Mesenchymal stem cell (in vitro differentiated cells and primary cell): Measurements from ENCODE around the gene RHOBTB1.
A peak's percentile ranks its signal among the peaks of the same experiment; 100 is the strongest.

ENCODE experiments used
- DNase-seq: peaks from one replicate; pipeline ENCODE4 v3.0.0-alpha.2; 2013
- H2AFZ ChIP-seq: one replicate; pipeline ENCODE4 v1.6.1; 2013; ENCODE audit warnings: low read depth, mild to moderate bottlenecking, control low read depth, inconsistent platforms, low read length, moderate library complexity
- H2AK5ac ChIP-seq: 2 replicates; pipeline ENCODE4 v1.6.1; 2013; ENCODE audit warnings: low read length, moderate library complexity, mild to moderate bottlenecking, inconsistent platforms; ENCODE audit not compliant: severe bottlenecking
- H2BK120ac ChIP-seq: one replicate; pipeline ENCODE4 v1.6.1; 2013; ENCODE audit warnings: low read depth, mild to moderate bottlenecking, inconsistent platforms, low read length, moderate library complexity
- H2BK12ac ChIP-seq, 2 experiments: one replicate each; pipeline ENCODE4 v1.6.1; 2013; ENCODE audit warnings: inconsistent platforms in 2 of 2, low read length in 2 of 2, mild to moderate bottlenecking in 2 of 2, moderate library complexity in 2 of 2, control low read depth in 1 of 2
- H2BK15ac ChIP-seq: one replicate; pipeline ENCODE4 v1.6.1; 2013; ENCODE audit warnings: mild to moderate bottlenecking, low read depth, inconsistent platforms; ENCODE audit not compliant: poor library complexity, severe bottlenecking
- H2BK5ac ChIP-seq: 2 replicates; pipeline ENCODE4 v1.6.1; 2013; ENCODE audit warnings: low read depth, mild to moderate bottlenecking, low read length, control low read depth, inconsistent platforms; ENCODE audit not compliant: poor library complexity, severe bottlenecking
- H3K14ac ChIP-seq, 2 experiments: one replicate each; pipeline ENCODE4 v1.6.1; 2013; ENCODE audit warnings: inconsistent platforms in 2 of 2, low read length in 2 of 2, control low read depth in 1 of 2, mild to moderate bottlenecking in 1 of 2, moderate library complexity in 1 of 2
- H3K18ac ChIP-seq, 2 experiments: one replicate each; pipeline ENCODE4 v1.6.1; 2013; ENCODE audit warnings: inconsistent platforms in 2 of 2, low read length in 2 of 2, control low read depth in 1 of 2, low read depth in 1 of 2, mild to moderate bottlenecking in 1 of 2
- H3K23ac ChIP-seq, 2 experiments: one replicate each; pipeline ENCODE4 v1.6.1; 2013; ENCODE audit warnings: inconsistent platforms in 2 of 2, low read length in 2 of 2, mild to moderate bottlenecking in 2 of 2, moderate library complexity in 2 of 2, control low read depth in 1 of 2
- H3K27ac ChIP-seq: 2 replicates; pipeline ENCODE4 v1.5.1; 2013; ENCODE audit warnings: mild to moderate bottlenecking, moderate library complexity, low read length, control low read depth, inconsistent platforms; ENCODE audit not compliant: poor library complexity, severe bottlenecking
- H3K27me3 ChIP-seq, 2 experiments: 2 replicates each; pipeline versions ENCODE4 v1.6.1 to v1.7.0; 2013; ENCODE audit warnings: low read length in 2 of 2, mild to moderate bottlenecking in 2 of 2, moderate library complexity in 2 of 2, control low read depth in 1 of 2, inconsistent platforms in 1 of 2; ENCODE audit not compliant: control insufficient read depth in 1 of 2, insufficient read depth in 1 of 2
- H3K36me3 ChIP-seq, 2 experiments: 2 replicates each; pipeline versions ENCODE4 v1.6.1 to v1.7.0; 2013; ENCODE audit warnings: low read length in 2 of 2, control low read depth in 1 of 2, inconsistent platforms in 1 of 2, low read depth in 1 of 2, mild to moderate bottlenecking in 1 of 2; ENCODE audit not compliant: insufficient read depth in 2 of 2, control insufficient read depth in 1 of 2
- H3K4ac ChIP-seq, 2 experiments: one replicate each; pipeline ENCODE4 v1.6.1; 2013; ENCODE audit warnings: inconsistent platforms in 2 of 2, low read length in 2 of 2, mild to moderate bottlenecking in 2 of 2, moderate library complexity in 2 of 2, control low read depth in 1 of 2, low read depth in 1 of 2
- H3K4me1 ChIP-seq: 2 replicates; pipeline ENCODE4 v1.6.1; 2013; ENCODE audit warnings: low read depth, low read length, control low read depth; ENCODE audit not compliant: control insufficient read depth, insufficient read depth
- H3K4me2 ChIP-seq: 2 replicates; pipeline ENCODE4 v1.6.1; 2013; ENCODE audit warnings: low read length, mild to moderate bottlenecking, inconsistent platforms; ENCODE audit not compliant: poor library complexity, severe bottlenecking
- H3K4me3 ChIP-seq, 2 experiments: 2 replicates each; pipeline versions ENCODE4 v1.5.1 to v1.7.0; 2013; ENCODE audit warnings: low read length in 2 of 2, mild to moderate bottlenecking in 2 of 2, control low read depth in 1 of 2, low read depth in 1 of 2; ENCODE audit not compliant: insufficient read depth in 1 of 2
- H3K79me1 ChIP-seq: replicated peaks from 2 replicates; pipeline ENCODE4 v1.6.1; 2013; ENCODE audit warnings: mild to moderate bottlenecking, control low read depth, low read length, inconsistent platforms; ENCODE audit not compliant: poor library complexity, severe bottlenecking
- H3K9ac ChIP-seq: 2 replicates; pipeline ENCODE4 v1.7.0; 2013; ENCODE audit warnings: mild to moderate bottlenecking, low read length, moderate library complexity
- H3K9me3 ChIP-seq: 2 replicates; pipeline ENCODE4 v1.7.0; 2013; ENCODE audit warnings: mild to moderate bottlenecking, low read length; ENCODE audit not compliant: control insufficient read depth
- H4K8ac ChIP-seq: one replicate; pipeline ENCODE4 v1.6.1; 2013; ENCODE audit warnings: inconsistent platforms, mild to moderate bottlenecking, low read length, moderate library complexity
- H4K91ac ChIP-seq: one replicate; pipeline ENCODE4 v1.6.1; 2013; ENCODE audit warnings: mild to moderate bottlenecking, low read length, inconsistent platforms
- WGBS: methylation state at CpG from one replicate; pipeline ENCODE4 v1.1.7; 2013; ENCODE audit warnings: mixed read lengths; 5-methylcytosine and 5-hydroxymethylcytosine counted together

RHOBTB1 gene

DNA sequence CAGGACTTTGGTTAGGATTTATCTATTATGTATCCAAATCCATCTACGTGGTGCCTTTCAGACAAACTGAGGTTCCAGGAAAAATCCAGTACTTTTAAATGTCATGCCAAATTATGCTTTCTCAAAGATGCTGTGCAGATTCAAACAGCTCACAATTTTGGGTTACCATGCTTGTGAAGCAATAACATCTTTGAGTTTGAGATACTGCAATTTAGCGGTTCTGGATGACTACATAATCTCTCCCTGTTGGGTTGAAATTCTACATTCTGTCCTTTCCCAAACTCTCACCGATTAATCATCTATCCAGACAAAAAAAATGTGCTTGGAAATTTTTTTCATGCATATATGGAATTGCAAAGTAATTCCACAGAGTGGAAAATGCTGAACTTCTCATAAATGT, 3.5 kb downstream of the RHOBTB1 start:
- no peak overlapping the region for H3K18ac ChIP-seq
- H3K14ac ChIP-seq: no peak overlapping the region
- H3K23ac ChIP-seq: no peak overlapping the region
- H2BK15ac ChIP-seq: no peak overlapping the region
- no peak overlapping the region for H4K91ac ChIP-seq
- no peak overlapping the region for H2AFZ ChIP-seq
- no peak overlapping the region for H2BK120ac ChIP-seq
- DNase-seq: no peak
- H3K4me3 ChIP-seq: no peak overlapping the region
- H3K4ac ChIP-seq: no peak overlapping the region
- no peaks in the 10 kb centered on the region for H3K9me3 ChIP-seq
- 89% methylated on average over 2 of the region's 3 CpGs for WGBS
- peaks cover 2% of the 10 kb centered on the region for H3K79me1 ChIP-seq
- no peak overlapping the region for H2BK12ac ChIP-seq
- no peak overlapping the region for H3K4me2 ChIP-seq
- no peak overlapping the region for H2AK5ac ChIP-seq
- no peak overlapping the region for H3K9ac ChIP-seq
- H3K4me1 ChIP-seq: peaks cover 5% of the 10 kb centered on the region
- H3K27ac ChIP-seq: peak overlapping the region; percentile 39
- no peaks in the 10 kb centered on the region for H3K36me3 ChIP-seq
- H3K27me3 ChIP-seq: no peaks in the 10 kb centered on the region
- H2BK5ac ChIP-seq: no peak overlapping the region
- no peak overlapping the region for H4K8ac ChIP-seq

DNA sequence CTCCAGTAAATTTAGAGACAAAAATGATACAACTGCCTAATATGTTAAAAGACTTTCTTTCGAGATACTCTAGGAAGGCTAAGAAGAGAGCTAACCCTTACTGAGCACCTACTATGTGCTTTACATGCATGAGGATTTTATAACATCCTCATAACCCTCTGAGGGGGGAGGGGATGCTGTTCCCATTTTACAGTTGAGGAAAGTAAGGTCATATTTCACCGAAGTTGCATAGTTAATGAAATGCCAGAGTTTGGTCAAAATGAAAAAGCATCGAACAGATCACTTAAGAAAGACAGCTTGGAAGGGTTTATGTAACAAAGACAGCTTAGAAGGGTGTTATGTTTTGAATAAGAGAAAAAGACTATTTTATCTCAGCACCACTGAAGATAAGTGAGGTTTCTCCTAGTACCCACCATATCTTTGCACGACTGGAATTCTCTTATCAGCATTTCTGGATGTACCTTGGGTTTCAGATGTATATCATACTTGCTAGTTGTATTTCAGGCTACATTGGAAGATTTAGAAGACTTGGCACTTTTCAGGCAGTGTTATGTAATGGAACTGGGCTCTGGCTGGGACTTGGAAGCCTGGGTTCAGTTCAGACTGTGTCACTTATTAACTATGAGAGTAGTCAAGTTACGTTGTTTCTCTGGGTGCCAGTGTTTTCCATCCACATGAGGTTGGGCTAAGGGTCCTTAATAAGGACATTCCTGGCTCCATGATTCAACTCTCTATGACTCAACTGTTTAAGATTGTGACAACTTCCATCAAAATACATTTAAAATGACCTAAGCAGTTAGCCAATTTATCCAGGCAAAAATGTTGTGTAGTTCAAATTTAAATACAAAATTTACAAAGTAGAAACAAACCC, 6.0 kb downstream of the RHOBTB1 start:
- Histone ChIP-seq H3K9me3 (no peaks in the 10 kb centered on the region), H3K4me2 (no peak overlapping the region), H2BK5ac (no peak overlapping the region), H3K9ac (no peak overlapping the region), H3K4me3 (no peak overlapping the region), H3K18ac (no peak overlapping the region), H4K8ac (no peak overlapping the region), H3K23ac (no peak overlapping the region), H2AFZ (no peak overlapping the region), H3K4me1 (no peaks in the 10 kb centered on the region), H2AK5ac (no peak overlapping the region), H3K79me1 (peaks cover 9% of the 10 kb centered on the region), H2BK15ac (no peak overlapping the region), H3K4ac (no peak overlapping the region), H3K36me3 (no peaks in the 10 kb centered on the region), H3K27ac (peak overlapping the region; percentile 3), H4K91ac (no peak overlapping the region), H2BK12ac (no peak overlapping the region), H3K14ac (no peak overlapping the region), H2BK120ac (no peak overlapping the region), H3K27me3 (no peaks in the 10 kb centered on the region)
- DNase-seq: peak; percentile 69
- WGBS: 81% methylated on average over 4 of the region's 5 CpGs

DNA sequence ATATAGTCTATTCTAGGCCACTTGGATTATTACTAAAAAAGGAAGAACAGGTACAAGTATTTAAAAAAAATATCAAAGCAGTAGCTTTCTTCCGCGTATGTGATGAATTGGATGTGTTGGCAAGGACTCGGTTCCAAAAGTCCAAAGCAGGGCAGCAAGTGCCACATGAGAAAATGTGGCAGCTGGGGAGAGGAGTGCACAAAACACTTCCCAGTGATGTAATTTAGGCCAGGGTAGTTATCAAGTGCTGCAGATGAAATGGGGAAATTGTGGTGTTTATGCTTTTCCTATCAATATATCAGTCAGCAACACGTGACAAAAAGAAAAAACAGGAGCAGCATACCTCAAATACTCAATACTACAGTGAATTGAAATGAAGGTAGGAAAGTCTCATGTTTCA, 7.0 kb downstream of the RHOBTB1 start:
- peaks cover 11% of the 10 kb centered on the region for H3K79me1 ChIP-seq
- H3K23ac ChIP-seq: no peak overlapping the region
- no peak overlapping the region for H2AFZ ChIP-seq
- no peak overlapping the region for H3K18ac ChIP-seq
- H3K36me3 ChIP-seq: no peaks in the 10 kb centered on the region
- H3K9me3 ChIP-seq: no peaks in the 10 kb centered on the region
- WGBS: 96% methylated on average over 3 of the region's 4 CpGs
- no peak overlapping the region for H2BK12ac ChIP-seq
- H4K8ac ChIP-seq: no peak overlapping the region
- no peak overlapping the region for H4K91ac ChIP-seq
- no peaks in the 10 kb centered on the region for H3K4me1 ChIP-seq
- no peak overlapping the region for H3K27ac ChIP-seq
- H3K14ac ChIP-seq: no peak overlapping the region
- no peak overlapping the region for H3K4me2 ChIP-seq
- H2BK5ac ChIP-seq: no peak overlapping the region
- no peak overlapping the region for H2BK120ac ChIP-seq
- H3K9ac ChIP-seq: no peak overlapping the region
- H2AK5ac ChIP-seq: no peak overlapping the region
- H3K27me3 ChIP-seq: no peaks in the 10 kb centered on the region
- H2BK15ac ChIP-seq: no peak overlapping the region
- H3K4me3 ChIP-seq: no peak overlapping the region
- DNase-seq: no peak
- H3K4ac ChIP-seq: no peak overlapping the region

DNA sequence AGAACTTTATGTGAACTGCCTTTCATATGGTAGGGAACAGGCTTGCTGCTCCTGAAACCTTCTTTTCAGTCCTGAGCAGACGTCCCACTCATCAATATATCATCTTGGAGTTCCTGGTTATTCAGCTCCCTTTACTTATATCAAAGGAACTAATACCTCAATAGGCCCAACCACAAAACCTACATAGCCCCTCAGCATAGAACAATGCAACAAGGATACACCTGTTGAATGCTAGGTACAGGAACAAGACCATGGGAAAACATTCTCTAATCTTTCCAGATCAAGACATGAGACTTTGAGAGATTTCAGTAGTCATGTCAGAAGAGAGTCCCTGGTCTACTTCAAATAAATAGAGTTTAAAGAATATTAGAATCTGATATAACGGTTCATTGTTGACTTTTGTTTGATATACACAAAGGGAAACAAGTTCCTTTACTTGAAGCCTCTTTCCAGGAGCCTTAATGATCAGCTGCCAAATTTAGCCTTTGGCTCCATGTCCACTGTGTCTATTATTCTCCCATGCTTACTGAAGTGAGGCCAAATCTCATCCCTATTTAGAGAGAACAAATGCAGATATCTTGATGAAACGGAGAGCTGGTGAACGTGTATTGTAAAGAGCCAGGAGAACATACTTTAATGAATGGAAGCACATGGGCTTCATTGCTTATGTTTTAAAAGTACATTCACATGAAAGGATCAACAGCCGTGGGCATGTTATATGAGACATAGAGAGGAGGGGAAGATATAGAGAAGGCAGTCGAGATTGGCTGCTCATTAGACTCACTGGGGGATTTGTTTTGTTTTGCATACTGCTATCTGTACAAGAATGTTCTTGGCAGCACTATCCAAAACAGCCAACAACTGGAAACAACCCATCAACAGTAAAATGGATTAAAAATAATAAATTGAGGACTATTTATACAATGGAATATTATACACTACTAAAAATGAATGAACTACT, 9.5 kb downstream of the RHOBTB1 start:
- no peak overlapping the region for H2AFZ ChIP-seq
- H2BK15ac ChIP-seq: no peak overlapping the region
- H3K79me1 ChIP-seq: peaks cover 16% of the 10 kb centered on the region
- H3K27ac ChIP-seq: no peak overlapping the region
- H2BK12ac ChIP-seq: no peak overlapping the region
- DNase-seq: no peak
- H3K9me3 ChIP-seq: no peaks in the 10 kb centered on the region
- H3K4me1 ChIP-seq: no peaks in the 10 kb centered on the region
- no peak overlapping the region for H3K4me3 ChIP-seq
- H2BK120ac ChIP-seq: no peak overlapping the region
- H3K27me3 ChIP-seq: no peaks in the 10 kb centered on the region
- no peak overlapping the region for H3K23ac ChIP-seq
- no peak overlapping the region for H3K18ac ChIP-seq
- H3K9ac ChIP-seq: no peak overlapping the region
- H4K91ac ChIP-seq: no peak overlapping the region
- WGBS: 93% methylated on average over 6 of the region's 6 CpGs
- H4K8ac ChIP-seq: no peak overlapping the region
- no peak overlapping the region for H3K14ac ChIP-seq
- no peak overlapping the region for H3K4me2 ChIP-seq
- no peak overlapping the region for H3K4ac ChIP-seq
- H2BK5ac ChIP-seq: no peak overlapping the region
- no peak overlapping the region for H2AK5ac ChIP-seq
- no peaks in the 10 kb centered on the region for H3K36me3 ChIP-seq
